Activated naive CD8-positive, alpha-beta T cell (primary cell): ENCODE data around the gene CDYL2.
"Not testable (repeated sequence)": the region's sequence is repeated elsewhere in the genome, so short reads cannot be mapped to it uniquely, and the experiment has no call there.

Experiments used
- H3K27ac Mint-ChIP-seq: one replicate; pipeline ENCODE4 v1.8.0; 2021; ENCODE audit warnings: mixed read lengths
- H3K27me3 Mint-ChIP-seq: one replicate; pipeline ENCODE4 v1.8.0; 2021; ENCODE audit warnings: mixed read lengths
- H3K36me3 Mint-ChIP-seq: one replicate; pipeline ENCODE4 v1.8.0; 2021; ENCODE audit warnings: mixed read lengths
- H3K4me1 Mint-ChIP-seq: one replicate; pipeline ENCODE4 v1.8.0; 2021; ENCODE audit warnings: low read depth, mixed read lengths
- H3K4me3 Mint-ChIP-seq: one replicate; pipeline ENCODE4 v1.8.0; 2021; ENCODE audit warnings: mild to moderate bottlenecking, mixed read lengths
- H3K9me3 Mint-ChIP-seq: one replicate; pipeline ENCODE4 v1.8.0; 2021; ENCODE audit warnings: low read depth, mixed read lengths

Gene CDYL2

GRCh38 chr16:80743772-80744171, 60.6 kb downstream of the CDYL2 start:
- no peak overlapping the region for H3K27ac Mint-ChIP-seq
- no peaks in the 10 kb centered on the region for H3K27me3 Mint-ChIP-seq
- peaks cover 10% of the 10 kb centered on the region for H3K4me1 Mint-ChIP-seq
- peaks cover 9% of the 10 kb centered on the region for H3K9me3 Mint-ChIP-seq
- H3K36me3 Mint-ChIP-seq = peaks cover 13% of the 10 kb centered on the region
- H3K4me3 Mint-ChIP-seq = no peak overlapping the region

GRCh38 chr16:80743273-80743672, 61.1 kb downstream of the CDYL2 start:
- no peak overlapping the region for H3K27ac Mint-ChIP-seq

GRCh38 chr16:80742331-80742730, 62.1 kb downstream of the CDYL2 start:
- Mint-ChIP-seq H3K36me3 (peaks cover 15% of the 10 kb centered on the region), H3K4me1 (peaks cover 10% of the 10 kb centered on the region), H3K27me3 (no peaks in the 10 kb centered on the region), H3K9me3 (peaks cover 9% of the 10 kb centered on the region), H3K4me3 (no peak overlapping the region), H3K27ac (no peak overlapping the region)

More at GRCh38 chr16:80743273-80743672, 61.1 kb downstream of the CDYL2 start:
- Mint-ChIP-seq H3K27me3 (no peaks in the 10 kb centered on the region), H3K9me3 (peaks cover 9% of the 10 kb centered on the region), H3K4me3 (no peak overlapping the region), H3K4me1 (peaks cover 10% of the 10 kb centered on the region), H3K36me3 (peaks cover 13% of the 10 kb centered on the region)

- Mint-ChIP-seq H3K4me1 (peaks cover 10% of the 10 kb centered on the region), H3K9me3 (peaks cover 9% of the 10 kb centered on the region), H3K4me3 (no peak overlapping the region), H3K27ac (no peak overlapping the region), H3K27me3 (no peaks in the 10 kb centered on the region), H3K36me3 (peaks cover 15% of the 10 kb centered on the region)
Observed at GRCh38 chr16:80741724-80742123, 62.7 kb downstream of the CDYL2 start.

- no peak overlapping the region for H3K4me3 Mint-ChIP-seq
- no peak overlapping the region for H3K27ac Mint-ChIP-seq
- H3K27me3 Mint-ChIP-seq = no peaks in the 10 kb centered on the region
- peaks cover 9% of the 10 kb centered on the region for H3K9me3 Mint-ChIP-seq
- H3K36me3 Mint-ChIP-seq = peaks cover 17% of the 10 kb centered on the region
- peaks cover 8% of the 10 kb centered on the region for H3K4me1 Mint-ChIP-seq
Observed at GRCh38 chr16:80739523-80739922, 64.9 kb downstream of the CDYL2 start.

GRCh38 chr16:80738521-80738920, 65.9 kb downstream of the CDYL2 start:
- peaks cover 4% of the 10 kb centered on the region for H3K4me1 Mint-ChIP-seq
- H3K27me3 Mint-ChIP-seq = no peaks in the 10 kb centered on the region
- H3K27ac Mint-ChIP-seq = no peak overlapping the region
- no peak overlapping the region for H3K4me3 Mint-ChIP-seq
- peaks cover 9% of the 10 kb centered on the region for H3K9me3 Mint-ChIP-seq
- H3K36me3 Mint-ChIP-seq = peaks cover 17% of the 10 kb centered on the region

- Mint-ChIP-seq H3K27me3 (no peaks in the 10 kb centered on the region), H3K36me3 (peaks cover 17% of the 10 kb centered on the region), H3K4me3 (no peak overlapping the region), H3K4me1 (peaks cover 3% of the 10 kb centered on the region), H3K9me3 (peaks cover 13% of the 10 kb centered on the region), H3K27ac (no peak overlapping the region)
Observed at GRCh38 chr16:80735846-80736245, 68.6 kb downstream of the CDYL2 start.

- no peaks in the 10 kb centered on the region for H3K4me1 Mint-ChIP-seq
- peaks cover 8% of the 10 kb centered on the region for H3K36me3 Mint-ChIP-seq
- no peak overlapping the region for H3K4me3 Mint-ChIP-seq
- peaks cover 7% of the 10 kb centered on the region for H3K9me3 Mint-ChIP-seq
- no peaks in the 10 kb centered on the region for H3K27me3 Mint-ChIP-seq
- no peak overlapping the region for H3K27ac Mint-ChIP-seq
Observed at GRCh38 chr16:80733407-80733806, 71.0 kb downstream of the CDYL2 start.

GRCh38 chr16:80731915-80732314, 72.5 kb downstream of the CDYL2 start:
- peaks cover 6% of the 10 kb centered on the region for H3K36me3 Mint-ChIP-seq
- no peak overlapping the region for H3K4me3 Mint-ChIP-seq
- peaks cover 7% of the 10 kb centered on the region for H3K9me3 Mint-ChIP-seq
- peaks cover 6% of the 10 kb centered on the region for H3K4me1 Mint-ChIP-seq
- H3K27me3 Mint-ChIP-seq = no peaks in the 10 kb centered on the region
- no peak overlapping the region for H3K27ac Mint-ChIP-seq

GRCh38 chr16:80727066-80727763, 77.2 kb downstream of the CDYL2 start:
- not testable (repeated sequence) for H3K9me3 Mint-ChIP-seq, H3K27ac Mint-ChIP-seq, H3K36me3 Mint-ChIP-seq

GRCh38 chr16:80725566-80726162, 78.7 kb downstream of the CDYL2 start:
- Mint-ChIP-seq H3K36me3 (peaks cover 3% of the 10 kb centered on the region), H3K4me1 (peaks cover 13% of the 10 kb centered on the region), H3K4me3 (no peak overlapping the region), H3K27ac (no peak overlapping the region), H3K9me3 (peaks cover 1% of the 10 kb centered on the region), H3K27me3 (no peaks in the 10 kb centered on the region)

More at GRCh38 chr16:80727066-80727763, 77.2 kb downstream of the CDYL2 start:
- H3K27me3 Mint-ChIP-seq, H3K4me3 Mint-ChIP-seq: not testable (repeated sequence)
- peaks cover 13% of the 10 kb centered on the region for H3K4me1 Mint-ChIP-seq

GRCh38 chr16:80723981-80724380, 80.4 kb downstream of the CDYL2 start:
- Mint-ChIP-seq H3K9me3 (no peaks in the 10 kb centered on the region), H3K36me3 (peaks cover 3% of the 10 kb centered on the region), H3K27me3 (no peaks in the 10 kb centered on the region), H3K4me1 (peaks cover 24% of the 10 kb centered on the region), H3K4me3 (no peak overlapping the region), H3K27ac (no peak overlapping the region)

GRCh38 chr16:80723091-80723490, 81.3 kb downstream of the CDYL2 start:
- no peak overlapping the region for H3K4me3 Mint-ChIP-seq
- no peaks in the 10 kb centered on the region for H3K27me3 Mint-ChIP-seq
- peaks cover 24% of the 10 kb centered on the region for H3K4me1 Mint-ChIP-seq
- peaks cover 3% of the 10 kb centered on the region for H3K36me3 Mint-ChIP-seq
- no peaks in the 10 kb centered on the region for H3K9me3 Mint-ChIP-seq
- H3K27ac Mint-ChIP-seq = no peak overlapping the region

- no peak overlapping the region for H3K27ac Mint-ChIP-seq
- peaks cover 13% of the 10 kb centered on the region for H3K4me1 Mint-ChIP-seq
- no peaks in the 10 kb centered on the region for H3K36me3 Mint-ChIP-seq
- no peak overlapping the region for H3K4me3 Mint-ChIP-seq
- no peaks in the 10 kb centered on the region for H3K27me3 Mint-ChIP-seq
- H3K9me3 Mint-ChIP-seq = no peaks in the 10 kb centered on the region
Observed at GRCh38 chr16:80720804-80721371, 83.5 kb downstream of the CDYL2 start.

- no peaks in the 10 kb centered on the region for H3K9me3 Mint-ChIP-seq
- no peak overlapping the region for H3K27ac Mint-ChIP-seq
- no peaks in the 10 kb centered on the region for H3K36me3 Mint-ChIP-seq
- no peaks in the 10 kb centered on the region for H3K27me3 Mint-ChIP-seq
- H3K4me3 Mint-ChIP-seq = no peak overlapping the region
- peaks cover 11% of the 10 kb centered on the region for H3K4me1 Mint-ChIP-seq
Observed at GRCh38 chr16:80719573-80719972, 84.8 kb downstream of the CDYL2 start.
